ENCODE results near the gene HSPB1.

- TF ChIP-seq POLR2A (IDR thresholded peaks at IDR 0.05), result no peak
- TF ChIP-seq CTCF (IDR thresholded peaks at IDR 0.05), result no peak
These were observed 34.1 kb upstream of the HSPB1 start for GRCh38 chr7:76268376-76268775.

All from suprapubic skin (tissue), 3 donors.